Vagina (tissue), 2 donors: ENCODE results near the gene MAD1L1. TPM values are rescaled to one million over a fixed set of nuclear protein-coding genes. Genes with fewer than 3 reads are reported as not detected.

Experiments
- DNase-seq, 2 donors: peaks; one replicate each; pipeline ENCODE4 v3.0.0-alpha.2; 2017; ENCODE audit errors: extremely low spot score in 2 of 2
- H3K27ac ChIP-seq: fragments of 200-600 bp; sonication (generic); one replicate; pipeline ENCODE4 v1.5.1; 2019
- H3K27me3 ChIP-seq: fragments of 200-600 bp; sonication (generic); one replicate; pipeline ENCODE4 v1.5.1; 2019
- H3K36me3 ChIP-seq, 2 donors: fragments of 200-600 bp; sonication (generic); one replicate each; pipeline ENCODE4 v1.5.1; 2017 to 2019
- H3K4me1 ChIP-seq: fragments of 200-600 bp; sonication (generic); one replicate; pipeline ENCODE4 v1.5.1; 2019
- H3K4me3 ChIP-seq, 2 donors: fragments of 200-600 bp; sonication (generic); 1 replicate in 1 of 2; 2 replicates in 1 of 2; pipeline ENCODE4 v1.5.1; 2016 to 2019
- H3K9me3 ChIP-seq: fragments of 200-600 bp; sonication (generic); one replicate; pipeline ENCODE4 v1.5.1; 2019
- CTCF ChIP-seq, 3 experiments: fragments of 450-650 bp in 2 of 3; fragments of 200-600 bp in 1 of 3; sonication (generic) in 1 of 3; IDR thresholded peaks; one replicate each; pipeline ENCODE4 v1.5.1; 2017 to 2019; ENCODE audit warnings: antibody characterized with exemption in 3 of 3, mild to moderate bottlenecking in 2 of 3, moderate library complexity in 2 of 3
- POLR2A ChIP-seq, 2 donors: fragments of 450-650 bp; IDR thresholded peaks; one replicate each; pipeline ENCODE4 v1.6.1; 2017; ENCODE audit warnings: antibody characterized with exemption in 2 of 2, mild to moderate bottlenecking in 2 of 2, moderate library complexity in 2 of 2
- POLR2AphosphoS5 ChIP-seq, 2 donors: sonication (generic); formaldehyde crosslinking; IDR thresholded peaks; one replicate each; pipeline ENCODE4 v1.9.0; 2017; ENCODE audit warnings: antibody characterized with exemption in 2 of 2, mild to moderate bottlenecking in 2 of 2, low read depth in 1 of 2; ENCODE audit not compliant: insufficient read depth in 1 of 2
- intact Hi-C: fragments of 100-400 bp; cut with DNase I; formaldehyde crosslinking; loops from one replicate; pipeline ENCODE4 v1.15.1; 2023
- total RNA-seq: library from RNA; depleted of rRNA; stranded (reverse); fragments of >200 nt; gene quantifications from one replicate; pipeline ENCODE4 v1.2.3, GENCODE V29; 2016

MAD1L1 gene
- total RNA-seq, 1 donor from 2014 or later, result 62.4 TPM

GRCh38 chr7:2224934-2225333 lies 7.8 kb downstream of the MAD1L1 start:
- no peak for TF ChIP-seq POLR2A (IDR thresholded peaks at IDR 0.05)
- no peak for TF ChIP-seq POLR2AphosphoS5 (IDR thresholded peaks at IDR 0.05; ENCODE audit: insufficient read depth in 1 of 2, low read depth in 1 of 2)
- TF ChIP-seq CTCF (IDR thresholded peaks at IDR 0.05), result no peak
- intact Hi-C loops, result no loop called here
- no peaks in the 10 kb centered on the region for H3K9me3 ChIP-seq
- no peak for DNase-seq
- peaks cover under 1% of the 10 kb centered on the region for H3K4me1 ChIP-seq
- H3K4me3 ChIP-seq, result no peak overlapping the region
- no peaks in the 10 kb centered on the region for H3K27me3 ChIP-seq
- no peak overlapping the region for H3K27ac ChIP-seq
- H3K36me3 ChIP-seq, result peaks cover 0 to 42% of the 10 kb centered on the region in 2 donors

- no peak overlapping the region for H3K4me3 ChIP-seq
- H3K36me3 ChIP-seq, result peaks cover 0 to 38% of the 10 kb centered on the region in 2 donors
- TF ChIP-seq POLR2AphosphoS5 (IDR thresholded peaks at IDR 0.05; ENCODE audit: insufficient read depth in 1 of 2, low read depth in 1 of 2), result no peak
- no peak for TF ChIP-seq POLR2A (IDR thresholded peaks at IDR 0.05)
- no peak for TF ChIP-seq CTCF (IDR thresholded peaks at IDR 0.05)
- H3K27me3 ChIP-seq, result no peaks in the 10 kb centered on the region
- no peak overlapping the region for H3K27ac ChIP-seq
- H3K4me1 ChIP-seq, result no peaks in the 10 kb centered on the region
- intact Hi-C loops, result no loop called here
- no peaks in the 10 kb centered on the region for H3K9me3 ChIP-seq
- DNase-seq, result no peak
Measured at GRCh38 chr7:2224491-2224928, 8.2 kb downstream of the MAD1L1 start.

- no peak overlapping the region for H3K4me3 ChIP-seq
- no peak for DNase-seq
- no peaks in the 10 kb centered on the region for H3K27me3 ChIP-seq
- H3K9me3 ChIP-seq, result no peaks in the 10 kb centered on the region
- intact Hi-C loops, result no loop called here
- TF ChIP-seq POLR2AphosphoS5 (IDR thresholded peaks at IDR 0.05; ENCODE audit: insufficient read depth in 1 of 2, low read depth in 1 of 2), result no peak
- no peak for TF ChIP-seq POLR2A (IDR thresholded peaks at IDR 0.05)
- TF ChIP-seq CTCF (IDR thresholded peaks at IDR 0.05), result no peak
- H3K27ac ChIP-seq, result no peak overlapping the region
- peaks cover 0 to 36% of the 10 kb centered on the region in 2 donors for H3K36me3 ChIP-seq
- no peaks in the 10 kb centered on the region for H3K4me1 ChIP-seq
Measured at GRCh38 chr7:2223321-2223720, 9.4 kb downstream of the MAD1L1 start.

- no peaks in the 10 kb centered on the region for H3K4me1 ChIP-seq
- no peaks in the 10 kb centered on the region for H3K27me3 ChIP-seq
- peaks cover 0 to 43% of the 10 kb centered on the region in 2 donors for H3K36me3 ChIP-seq
- H3K27ac ChIP-seq, result no peak overlapping the region
- H3K9me3 ChIP-seq, result no peaks in the 10 kb centered on the region
- intact Hi-C loops, result no loop called here
- H3K4me3 ChIP-seq, result no peak overlapping the region
- no peak for DNase-seq
- TF ChIP-seq CTCF (IDR thresholded peaks at IDR 0.05) (no peak), POLR2A (IDR thresholded peaks at IDR 0.05) (no peak), POLR2AphosphoS5 (IDR thresholded peaks at IDR 0.05; ENCODE audit: insufficient read depth in 1 of 2, low read depth in 1 of 2) (no peak)
Measured at GRCh38 chr7:2222516-2222915, 10.2 kb downstream of the MAD1L1 start.

GRCh38 chr7:2220954-2221353 lies 11.8 kb downstream of the MAD1L1 start:
- no peak for DNase-seq
- Histone ChIP-seq H3K4me3 (no peak overlapping the region), H3K4me1 (no peaks in the 10 kb centered on the region), H3K27me3 (no peaks in the 10 kb centered on the region), H3K36me3 (peaks cover 0 to 52% of the 10 kb centered on the region in 2 donors), H3K9me3 (no peaks in the 10 kb centered on the region), H3K27ac (no peak overlapping the region)
- intact Hi-C loops, result no loop called here
- TF ChIP-seq CTCF (IDR thresholded peaks at IDR 0.05) (no peak), POLR2AphosphoS5 (IDR thresholded peaks at IDR 0.05; ENCODE audit: insufficient read depth in 1 of 2, low read depth in 1 of 2) (no peak), POLR2A (IDR thresholded peaks at IDR 0.05) (no peak)
